ENCODE data around the gene IPPK.

GRCh38 chr9:92614123-92614510 lies 55.8 kb downstream of the IPPK start:
- TF ChIP-seq CTCF (IDR thresholded peaks at IDR 0.05) (no peak), POLR2A (IDR thresholded peaks at IDR 0.05) (no peak)

Measured in testis (tissue), 2 donors.